ENCODE data around the gene PSPH. TPM values are rescaled to one million over a fixed set of nuclear protein-coding genes. Genes with fewer than 3 reads are reported as not detected.

Gene PSPH
- total and polyA plus RNA-seq, 3 donors from 2014 or later, result 16.6 to 21.5 (median 18.4) TPM

- TF ChIP-seq CTCF (IDR thresholded peaks at IDR 0.05), result no peak
- TF ChIP-seq POLR2A (IDR thresholded peaks at IDR 0.05), result no peak
- Histone ChIP-seq H3K36me3 (ENCODE audit: low read depth, missing control alignments) (no peaks in the 10 kb centered on the region), H3K9me3 (no peaks in the 10 kb centered on the region), H3K27me3 (no peaks in the 10 kb centered on the region), H3K4me3 (no peak overlapping the region), H3K27ac (no peak overlapping the region), H3K4me1 (no peaks in the 10 kb centered on the region)
- WGBS, 2 donors, result 75 to 80% methylated on average over 7 of the region's 7 CpGs
- intact Hi-C loops (cut with DNase I; ENCODE audit: low total_unique reads), result no loop called here
- no peak for DNase-seq
Measured at GRCh38 chr7:55975988-55976633, 75.1 kb downstream of the PSPH start.

- DNase-seq, result no peak
- H3K4me1 ChIP-seq, result peaks cover 2% of the 10 kb centered on the region
- intact Hi-C loops (cut with DNase I; ENCODE audit: low total_unique reads), result no loop called here
- H3K27ac ChIP-seq, result no peak overlapping the region
- H3K9me3 ChIP-seq, result no peaks in the 10 kb centered on the region
- no peaks in the 10 kb centered on the region for H3K27me3 ChIP-seq
- H3K36me3 ChIP-seq (ENCODE audit: low read depth, missing control alignments), result no peaks in the 10 kb centered on the region
- H3K4me3 ChIP-seq, result no peak overlapping the region
- TF ChIP-seq POLR2A (IDR thresholded peaks at IDR 0.05) (no peak), CTCF (IDR thresholded peaks at IDR 0.05) (no peak)
- WGBS, 2 donors, result 94 to 96% methylated on average over 7 of the region's 7 CpGs
Measured at GRCh38 chr7:55973747-55974250, 77.4 kb downstream of the PSPH start.

- H3K27ac ChIP-seq, result no peak overlapping the region
- no peak overlapping the region for H3K4me3 ChIP-seq
- no peak for DNase-seq
- WGBS, 2 donors, result 71 to 82% methylated on average over 8 of the region's 8 CpGs
- H3K9me3 ChIP-seq, result no peaks in the 10 kb centered on the region
- intact Hi-C loops (cut with DNase I; ENCODE audit: low total_unique reads), result no loop called here
- TF ChIP-seq POLR2A (IDR thresholded peaks at IDR 0.05), result no peak
- TF ChIP-seq CTCF (IDR thresholded peaks at IDR 0.05), result no peak
- no peaks in the 10 kb centered on the region for H3K36me3 ChIP-seq (ENCODE audit: low read depth, missing control alignments)
- no peaks in the 10 kb centered on the region for H3K27me3 ChIP-seq
- H3K4me1 ChIP-seq, result peaks cover 4% of the 10 kb centered on the region
Measured at GRCh38 chr7:55970978-55971377, 80.3 kb downstream of the PSPH start.

GRCh38 chr7:55970561-55970960, 80.7 kb downstream of the PSPH start:
- no peak for TF ChIP-seq CTCF (IDR thresholded peaks at IDR 0.05)
- TF ChIP-seq POLR2A (IDR thresholded peaks at IDR 0.05), result no peak
- Histone ChIP-seq H3K9me3 (no peaks in the 10 kb centered on the region), H3K4me3 (no peak overlapping the region), H3K36me3 (ENCODE audit: low read depth, missing control alignments) (no peaks in the 10 kb centered on the region), H3K4me1 (peaks cover 9% of the 10 kb centered on the region), H3K27me3 (no peaks in the 10 kb centered on the region), H3K27ac (no peak overlapping the region)
- 85 to 86% methylated on average over 6 to 7 of the region's 7 CpGs for WGBS, 2 donors
- DNase-seq, result no peak
- intact Hi-C loops (cut with DNase I; ENCODE audit: low total_unique reads), result no loop called here

- H3K4me3 ChIP-seq, result no peak overlapping the region
- intact Hi-C loops (cut with DNase I; ENCODE audit: low total_unique reads), result no loop called here
- no peak for TF ChIP-seq CTCF (IDR thresholded peaks at IDR 0.05)
- TF ChIP-seq POLR2A (IDR thresholded peaks at IDR 0.05), result no peak
- H3K27ac ChIP-seq, result no peak overlapping the region
- 88 to 93% methylated on average over 6 to 11 of the region's 11 CpGs for WGBS, 2 donors
- peaks cover 13% of the 10 kb centered on the region for H3K4me1 ChIP-seq
- H3K9me3 ChIP-seq, result no peaks in the 10 kb centered on the region
- no peaks in the 10 kb centered on the region for H3K27me3 ChIP-seq
- H3K36me3 ChIP-seq (ENCODE audit: low read depth, missing control alignments), result no peaks in the 10 kb centered on the region
- no peak for DNase-seq
Measured at GRCh38 chr7:55969391-55969790, 81.9 kb downstream of the PSPH start.

All from testis (tissue), 3 donors.